Fibroblast of lung (primary cell): ENCODE measurements around the gene HIBCH.

ENCODE experiments used
- CTCF ChIP-seq, 2 donors: IDR thresholded peaks in 1 of 2; conservative IDR thresholded peaks in 1 of 2; 1 replicate in 1 of 2; 2 replicates in 1 of 2; pipeline ENCODE4 v1.5.1; 2011 to 2012; ENCODE audit warnings: low read length in 2 of 2, control low read depth in 1 of 2, inconsistent platforms in 1 of 2, low read depth in 1 of 2, mild to moderate bottlenecking in 1 of 2
- EZH2 ChIP-seq: IDR thresholded peaks from 2 replicates; pipeline ENCODE4 v1.5.1; 2012; ENCODE audit warnings: low read length, control low read depth, mild to moderate bottlenecking; ENCODE audit errors: missing control alignments

GRCh38 chr2:190165491-190165890, 154.1 kb downstream of the HIBCH start:
- TF ChIP-seq CTCF (conservative IDR thresholded peaks at IDR 0.05 in 1 of 2, IDR thresholded peaks at IDR 0.05 in 1 of 2; ENCODE audit: low read depth in 1 of 2, low read length in 2 of 2): no peak
- no peak for TF ChIP-seq EZH2
